ENCODE data around the gene TNNT2.

GRCh38 chr1:201408176-201408833 is 30.8 kb upstream of the TNNT2 start:
- TF ChIP-seq POLR2A (IDR thresholded peaks at IDR 0.05; ENCODE audit: control extremely low read depth in 1 of 2, low read depth in 2 of 2, low read length in 2 of 2) (no peak), EP300 (IDR thresholded peaks at IDR 0.05; ENCODE audit: borderline replicate concordance in 1 of 2, low read depth in 2 of 2, low read length in 2 of 2) (no peak), CTCF (IDR thresholded peaks at IDR 0.05; ENCODE audit: control extremely low read depth in 1 of 3, insufficient read depth in 1 of 3, low read depth in 1 of 3, low read length in 3 of 3) (peak; percentile 91 to 99 (median 99)), SP1 (IDR thresholded peaks at IDR 0.05; ENCODE audit: low read depth, low read length) (no peak)

All from H1 (cell line).